Measurements from ENCODE around the gene COQ2.
"Not testable (repeated sequence)": the region's sequence is repeated elsewhere in the genome, so short reads cannot be mapped to it uniquely, and the experiment has no call there.

COQ2 gene

DNA sequence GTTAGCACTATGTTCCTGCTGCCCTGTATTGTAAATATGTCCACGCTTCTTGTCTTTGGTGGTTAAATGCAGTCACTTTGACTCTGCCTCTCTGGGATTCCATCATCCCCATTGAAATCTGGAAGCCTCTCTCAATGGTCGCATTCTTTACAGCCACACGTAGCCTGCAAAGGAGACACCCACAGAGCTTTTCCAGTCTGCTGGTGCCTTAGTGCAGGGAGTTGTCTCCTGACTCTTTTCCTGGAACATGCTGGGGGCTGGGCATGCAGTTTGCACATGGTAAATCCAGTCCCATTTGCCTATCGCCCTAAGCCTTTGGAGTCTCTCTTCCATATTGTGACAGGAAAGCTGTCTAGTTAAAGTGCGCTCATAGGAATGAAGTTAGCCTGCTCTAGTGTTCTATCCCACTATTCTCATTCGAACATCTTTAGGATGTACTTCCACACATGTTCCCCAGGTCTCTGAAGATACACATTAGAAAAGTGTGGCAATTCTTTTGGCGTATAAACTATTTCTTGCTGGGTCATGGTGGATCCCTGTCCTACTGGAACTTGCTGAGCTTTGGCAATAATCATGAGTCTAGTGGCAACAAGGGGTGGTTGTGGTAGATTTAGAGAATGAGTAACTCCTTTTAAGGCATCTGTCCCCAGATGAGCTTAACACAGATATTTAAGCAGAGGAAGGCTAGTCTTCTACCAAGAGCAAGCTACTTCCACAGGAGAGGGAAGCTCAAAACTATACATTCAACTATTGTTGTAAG lies 33.7 kb downstream of the COQ2 start:
- Mint-ChIP-seq H3K9me3 (peaks cover 2% of the 10 kb centered on the region), H3K4me3 (no peak overlapping the region), H3K4me1 (peaks cover 45% of the 10 kb centered on the region), H3K27ac (no peak overlapping the region), H3K27me3 (peaks cover 7% of the 10 kb centered on the region), H3K36me3 (peaks cover 16% of the 10 kb centered on the region)
- DNase-seq: no peak
- CTCF ChIA-PET: interaction anchor here (0.7 to 5.6 kb wide), 13 partner anchors 8 to 178 kb away, joined by 3 to 70 read pairs (median 5); partner anchors contain the start of gene PLAC8

- H3K4me1 Mint-ChIP-seq: peaks cover 40% of the 10 kb centered on the region
- H3K9me3 Mint-ChIP-seq: peaks cover 16% of the 10 kb centered on the region
- CTCF ChIA-PET: interaction anchor here (1.1 to 1.5 kb wide), 3 partner anchors 11 to 135 kb away, joined by 3 to 4 read pairs (median 4); no protein-coding TSS in a partner anchor
- H3K4me3 Mint-ChIP-seq: no peak overlapping the region
- peaks cover 36% of the 10 kb centered on the region for H3K36me3 Mint-ChIP-seq
- no peak for DNase-seq
- peaks cover 21% of the 10 kb centered on the region for H3K27me3 Mint-ChIP-seq
- H3K27ac Mint-ChIP-seq: no peak overlapping the region
These were observed 36.1 kb downstream of the COQ2 start for GRCh38 chr4:83248486-83248885.

- DNase-seq: no peak
- H3K36me3 Mint-ChIP-seq: peaks cover 44% of the 10 kb centered on the region
- H3K27me3 Mint-ChIP-seq: peaks cover 23% of the 10 kb centered on the region
- H3K4me1 Mint-ChIP-seq: peaks cover 38% of the 10 kb centered on the region
- peaks cover 16% of the 10 kb centered on the region for H3K9me3 Mint-ChIP-seq
- no peak overlapping the region for H3K27ac Mint-ChIP-seq
- CTCF ChIA-PET: interaction anchor here (1.1 to 1.5 kb wide), 3 partner anchors 10 to 135 kb away, joined by 3 to 4 read pairs (median 4); no protein-coding TSS in a partner anchor
- no peak overlapping the region for H3K4me3 Mint-ChIP-seq
These were observed 36.9 kb downstream of the COQ2 start for GRCh38 chr4:83247415-83248357.

GRCh38 chr4:83241132-83241531 lies 43.5 kb downstream of the COQ2 start:
- no peak overlapping the region for H3K4me3 Mint-ChIP-seq
- peaks cover 24% of the 10 kb centered on the region for H3K27me3 Mint-ChIP-seq
- H3K9me3 Mint-ChIP-seq: peaks cover 18% of the 10 kb centered on the region
- H3K36me3 Mint-ChIP-seq: peaks cover 50% of the 10 kb centered on the region
- H3K4me1 Mint-ChIP-seq: peaks cover 62% of the 10 kb centered on the region
- DNase-seq: no peak
- CTCF ChIA-PET: interaction anchor here (0.7 to 1.7 kb wide), 2 partner anchors 11 to 31 kb away, joined by 3 to 5 read pairs; no protein-coding TSS in a partner anchor
- peak overlapping the region; percentile 16 for H3K27ac Mint-ChIP-seq

GRCh38 chr4:83240379-83240875 lies 44.2 kb downstream of the COQ2 start:
- Mint-ChIP-seq H3K9me3 (peaks cover 13% of the 10 kb centered on the region), H3K27me3 (peaks cover 24% of the 10 kb centered on the region), H3K27ac (peak overlapping the region; percentile 64), H3K36me3 (peaks cover 52% of the 10 kb centered on the region), H3K4me3 (no peak overlapping the region), H3K4me1 (peaks cover 65% of the 10 kb centered on the region)
- no peak for DNase-seq
- CTCF ChIA-PET: interaction anchor here (0.7 to 1.7 kb wide), 2 partner anchors 11 to 32 kb away, joined by 3 to 5 read pairs; no protein-coding TSS in a partner anchor

- Mint-ChIP-seq H3K36me3 (peaks cover 41% of the 10 kb centered on the region), H3K27me3 (peaks cover 16% of the 10 kb centered on the region), H3K4me1 (peaks cover 74% of the 10 kb centered on the region), H3K9me3 (peaks cover 1% of the 10 kb centered on the region), H3K4me3 (no peak overlapping the region), H3K27ac (no peak overlapping the region)
- DNase-seq: no peak
- CTCF ChIA-PET: interaction anchor here (0.9 to 2.2 kb wide), 4 partner anchors 9 to 22 kb away, joined by 3 to 6 read pairs (median 4); no protein-coding TSS in a partner anchor
These were observed 46.0 kb downstream of the COQ2 start for GRCh38 chr4:83238393-83239248.

GRCh38 chr4:83237591-83237990 lies 47.0 kb downstream of the COQ2 start:
- Mint-ChIP-seq H3K36me3 (peaks cover 31% of the 10 kb centered on the region), H3K4me1 (peaks cover 72% of the 10 kb centered on the region), H3K27me3 (peaks cover 12% of the 10 kb centered on the region), H3K9me3 (peaks cover 1% of the 10 kb centered on the region), H3K27ac (no peak overlapping the region), H3K4me3 (no peak overlapping the region)
- CTCF ChIA-PET: interaction anchor here (0.6 to 4.8 kb wide), 7 partner anchors 10 to 163 kb away, joined by 3 to 18 read pairs (median 5); no protein-coding TSS in a partner anchor
- no peak for DNase-seq

- H3K36me3 Mint-ChIP-seq: peaks cover 28% of the 10 kb centered on the region
- CTCF ChIA-PET: interaction anchor here (1.3 to 4.8 kb wide), 3 partner anchors 16 to 32 kb away, joined by 3 to 18 read pairs (median 8); no protein-coding TSS in a partner anchor
- H3K27me3 Mint-ChIP-seq, H3K9me3 Mint-ChIP-seq: not testable (repeated sequence)
- peak overlapping the region; percentile 87 for H3K27ac Mint-ChIP-seq
- peaks cover 74% of the 10 kb centered on the region for H3K4me1 Mint-ChIP-seq
- DNase-seq: peak; percentile 58
- peak overlapping the region; percentile 37 for H3K4me3 Mint-ChIP-seq
These were observed 48.9 kb downstream of the COQ2 start for GRCh38 chr4:83235645-83236133.

DNA sequence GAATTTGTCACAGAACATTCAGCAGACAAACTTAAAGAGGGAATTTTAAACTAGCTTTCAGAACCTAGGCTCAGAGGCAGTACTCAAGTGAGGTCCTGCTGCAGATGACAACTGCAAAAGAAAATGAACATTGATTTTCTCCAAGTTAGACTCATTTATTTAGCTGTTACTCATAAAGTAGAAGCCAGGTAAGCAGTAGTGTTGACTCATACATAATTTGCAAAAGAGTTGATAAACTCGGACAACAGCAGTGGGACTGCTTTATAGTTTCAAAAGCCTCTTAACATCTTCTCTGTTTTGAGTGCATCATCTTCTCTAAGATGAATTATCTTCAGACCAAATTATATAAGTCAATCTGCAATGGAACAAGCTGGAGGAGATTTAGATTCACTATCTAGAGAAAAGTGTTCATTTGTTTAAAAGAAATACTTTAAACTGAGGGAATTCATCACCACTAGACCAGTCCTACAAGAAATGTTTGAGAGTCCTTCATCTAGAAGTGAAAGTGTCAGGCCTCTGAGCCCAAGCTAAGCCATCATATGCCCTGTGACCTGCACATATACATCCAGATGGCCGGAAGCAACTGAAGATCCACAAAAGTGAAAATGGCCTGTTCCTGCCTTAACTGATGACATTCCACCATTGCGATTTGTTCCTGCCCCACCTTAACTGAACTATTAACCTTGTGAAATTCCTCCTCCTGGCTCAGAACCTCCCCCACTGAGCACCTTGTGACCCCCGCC lies 49.5 kb downstream of the COQ2 start:
- peak overlapping the region; percentile 37 for H3K4me3 Mint-ChIP-seq
- H3K36me3 Mint-ChIP-seq: peaks cover 30% of the 10 kb centered on the region
- DNase-seq: no peak
- H3K9me3 Mint-ChIP-seq: no peaks in the 10 kb centered on the region
- CTCF ChIA-PET: interaction anchor here (1.3 to 4.8 kb wide), 4 partner anchors 17 to 161 kb away, joined by 3 to 18 read pairs (median 6); no protein-coding TSS in a partner anchor
- peaks cover 8% of the 10 kb centered on the region for H3K27me3 Mint-ChIP-seq
- H3K27ac Mint-ChIP-seq: peak overlapping the region; percentile 87
- H3K4me1 Mint-ChIP-seq: peaks cover 72% of the 10 kb centered on the region

- H3K4me3 Mint-ChIP-seq, DNase-seq, H3K9me3 Mint-ChIP-seq, H3K27me3 Mint-ChIP-seq: not testable (repeated sequence)
- CTCF ChIA-PET: interaction anchor here (1.4 to 4.8 kb wide), 2 partner anchors 16 to 160 kb away, joined by 4 to 18 read pairs; no protein-coding TSS in a partner anchor
- H3K27ac Mint-ChIP-seq: peak overlapping the region; percentile 87
- peaks cover 32% of the 10 kb centered on the region for H3K36me3 Mint-ChIP-seq
- H3K4me1 Mint-ChIP-seq: peaks cover 75% of the 10 kb centered on the region
These were observed 50.2 kb downstream of the COQ2 start for GRCh38 chr4:83234387-83234786.

- Mint-ChIP-seq H3K4me1 (peaks cover 66% of the 10 kb centered on the region), H3K27ac (peak overlapping the region; percentile 80), H3K9me3 (no peaks in the 10 kb centered on the region), H3K36me3 (peaks cover 32% of the 10 kb centered on the region), H3K27me3 (peaks cover 10% of the 10 kb centered on the region), H3K4me3 (peak overlapping the region; percentile 5)
- DNase-seq: no peak
- CTCF ChIA-PET: interaction anchor here (0.7 kb wide), 2 partner anchors 14 to 335 kb away, joined by 3 to 4 read pairs; no protein-coding TSS in a partner anchor
These were observed 52.5 kb downstream of the COQ2 start for GRCh38 chr4:83232082-83232481.

- peaks cover 32% of the 10 kb centered on the region for H3K36me3 Mint-ChIP-seq
- peaks cover 66% of the 10 kb centered on the region for H3K4me1 Mint-ChIP-seq
- peak; percentile 66 for DNase-seq
- peak overlapping the region; percentile 80 for H3K27ac Mint-ChIP-seq
- peaks cover 7% of the 10 kb centered on the region for H3K27me3 Mint-ChIP-seq
- peak overlapping the region; percentile 5 for H3K4me3 Mint-ChIP-seq
- CTCF ChIA-PET: interaction anchor here (0.7 kb wide), 1 partner anchor 14 kb away, joined by 4 read pairs; no protein-coding TSS in a partner anchor
- no peaks in the 10 kb centered on the region for H3K9me3 Mint-ChIP-seq
These were observed 53.0 kb downstream of the COQ2 start for GRCh38 chr4:83231620-83232076.

All from activated naive CD4-positive, alpha-beta T cell treated with anti-CD3 and anti-CD28 coated beads, Interleukin-2, amount 10 ng/mL, durations not matched to agents 7 days and 5 days (primary cell).